HL-60 (cell line): Measurements from ENCODE around the gene RAMACL.

ENCODE experiments used
- DNase-seq, 2 experiments: peaks; one replicate each; pipeline ENCODE4 v3.0.0-alpha.2; 2010 to 2020; ENCODE audit warnings: low read depth in 1 of 2, low spot score in 1 of 2
- H3K27ac ChIP-seq: fragments of 250-450 bp; sonication (Bioruptor Pico); replicated peaks from 2 replicates; pipeline ENCODE4 v1.5.1; 2020; ENCODE audit warnings: mild to moderate bottlenecking, moderate library complexity
- H3K27me3 ChIP-seq: fragments of 250-450 bp; sonication (Bioruptor Pico); 2 replicates; pipeline ENCODE4 v1.5.1; 2021; ENCODE audit warnings: mild to moderate bottlenecking, moderate library complexity; ENCODE audit not compliant: insufficient read depth, poor library complexity, severe bottlenecking
- H3K4me3 ChIP-seq: replicated peaks from 2 replicates; pipeline ENCODE4 v1.5.1; 2011; ENCODE audit warnings: mild to moderate bottlenecking, control low read depth, low read length; ENCODE audit not compliant: insufficient read depth
- CTCF ChIP-seq: IDR thresholded peaks from one replicate; pipeline ENCODE4 v1.5.1; 2011; ENCODE audit warnings: low read length, control low read depth, inconsistent platforms; ENCODE audit not compliant: insufficient read depth
- GABPA ChIP-seq: IDR thresholded peaks from 2 replicates; pipeline ENCODE4 v1.6.1; 2012; ENCODE audit warnings: low read depth
- POLR2AphosphoS5 ChIP-seq: IDR thresholded peaks from 2 replicates; pipeline ENCODE4 v1.6.1; 2012; ENCODE audit warnings: low read depth
- REST ChIP-seq: IDR thresholded peaks from 2 replicates; pipeline ENCODE4 v1.6.1; 2012; ENCODE audit warnings: low read depth; ENCODE audit not compliant: insufficient replicate concordance
- SPI1 ChIP-seq: IDR thresholded peaks from 2 replicates; pipeline ENCODE4 v1.6.1; 2012; ENCODE audit warnings: low read depth, mild to moderate bottlenecking, borderline replicate concordance

The RAMACL gene

DNA sequence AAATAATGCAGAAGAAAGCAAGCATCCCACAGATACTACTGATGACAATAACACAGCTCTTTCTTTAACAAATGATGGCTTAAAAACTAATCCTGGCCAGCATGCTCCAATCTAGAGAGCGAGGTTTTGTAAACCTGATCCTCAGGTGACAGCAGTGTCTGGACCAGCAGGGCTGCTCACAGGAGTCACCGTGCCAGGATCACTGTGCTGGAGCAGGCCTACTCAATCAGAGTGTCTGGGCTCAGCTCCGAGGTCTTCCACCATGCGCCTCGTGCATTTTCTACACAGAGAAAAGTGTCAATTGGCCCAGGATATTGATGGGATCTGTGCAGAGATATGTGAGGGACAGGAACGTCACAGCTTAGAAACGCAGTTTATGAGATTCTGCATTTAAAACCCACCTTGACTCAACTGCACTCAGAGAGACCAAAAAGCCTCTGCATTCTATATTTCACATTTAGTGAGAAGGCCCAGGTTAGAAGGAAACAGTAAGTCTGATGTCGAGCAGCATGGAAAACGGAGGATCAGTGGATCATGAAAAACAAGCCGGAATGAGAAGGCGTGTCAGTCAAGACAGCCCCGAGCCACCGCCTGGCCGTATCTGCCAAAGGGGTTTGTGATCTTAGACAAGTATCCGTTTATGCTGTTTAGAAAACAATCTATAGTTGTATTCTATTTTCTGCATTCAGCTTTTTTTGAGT lies 7.8 kb downstream of the RAMACL start:
- Histone ChIP-seq H3K27me3 (no peaks in the 10 kb centered on the region), H3K4me3 (no peak overlapping the region), H3K27ac (no peak overlapping the region)
- TF ChIP-seq CTCF = no peak
- TF ChIP-seq SPI1 = no peak
- no peak for TF ChIP-seq REST
- DNase-seq = no peak

- no peak for TF ChIP-seq CTCF
- TF ChIP-seq GABPA = no peak
- TF ChIP-seq REST = no peak
- no peak for TF ChIP-seq POLR2AphosphoS5
These were observed 11.3 kb downstream of the RAMACL start for GRCh38 chr6:166575205-166575604.

DNA sequence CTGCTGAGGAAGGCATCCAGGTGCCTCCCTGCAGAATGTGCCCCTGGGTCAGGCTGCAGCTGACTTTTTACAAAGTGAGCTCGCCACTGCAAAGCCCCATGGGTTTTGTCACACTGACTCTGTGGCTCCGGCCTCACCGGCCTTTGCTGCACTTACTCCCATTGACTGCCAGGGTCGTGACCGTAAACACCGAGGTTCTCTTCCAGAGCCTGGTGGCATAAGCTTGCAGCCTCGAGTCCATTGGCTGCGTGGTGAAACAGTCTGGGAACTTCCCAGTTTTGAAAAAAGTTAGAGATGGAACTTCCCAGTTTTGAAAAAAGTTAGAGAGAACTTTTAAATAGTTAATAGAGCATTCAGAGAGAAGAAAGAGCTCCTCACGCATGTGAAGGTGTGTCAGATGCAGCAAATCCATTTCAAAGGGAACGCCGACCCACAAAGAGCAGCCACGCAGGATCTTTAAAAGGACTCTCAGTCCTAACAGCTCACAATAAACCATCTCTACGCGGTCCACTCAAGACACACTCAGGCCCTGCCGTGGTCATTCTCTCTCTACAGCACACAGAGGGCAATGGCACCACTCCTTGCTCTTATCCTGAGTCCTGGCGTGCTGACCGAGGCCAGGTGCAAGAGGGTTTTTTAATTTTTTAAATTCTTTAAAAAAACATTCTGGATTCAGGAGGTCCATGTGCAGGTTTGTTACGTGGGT lies 12.8 kb downstream of the RAMACL start:
- no peak overlapping the region for H3K27ac ChIP-seq
- no peak for TF ChIP-seq SPI1
- TF ChIP-seq REST = no peak
- no peak for TF ChIP-seq GABPA
- no peak for TF ChIP-seq CTCF
- no peak for TF ChIP-seq POLR2AphosphoS5
- no peaks in the 10 kb centered on the region for H3K27me3 ChIP-seq
- no peak for DNase-seq
- H3K4me3 ChIP-seq = no peak overlapping the region

More at GRCh38 chr6:166575205-166575604, 11.3 kb downstream of the RAMACL start:
- no peak for DNase-seq
- Histone ChIP-seq H3K27ac (no peak overlapping the region), H3K27me3 (no peaks in the 10 kb centered on the region), H3K4me3 (no peak overlapping the region)
